ENCODE measurements around the gene CRYZ.

The CRYZ gene

DNA sequence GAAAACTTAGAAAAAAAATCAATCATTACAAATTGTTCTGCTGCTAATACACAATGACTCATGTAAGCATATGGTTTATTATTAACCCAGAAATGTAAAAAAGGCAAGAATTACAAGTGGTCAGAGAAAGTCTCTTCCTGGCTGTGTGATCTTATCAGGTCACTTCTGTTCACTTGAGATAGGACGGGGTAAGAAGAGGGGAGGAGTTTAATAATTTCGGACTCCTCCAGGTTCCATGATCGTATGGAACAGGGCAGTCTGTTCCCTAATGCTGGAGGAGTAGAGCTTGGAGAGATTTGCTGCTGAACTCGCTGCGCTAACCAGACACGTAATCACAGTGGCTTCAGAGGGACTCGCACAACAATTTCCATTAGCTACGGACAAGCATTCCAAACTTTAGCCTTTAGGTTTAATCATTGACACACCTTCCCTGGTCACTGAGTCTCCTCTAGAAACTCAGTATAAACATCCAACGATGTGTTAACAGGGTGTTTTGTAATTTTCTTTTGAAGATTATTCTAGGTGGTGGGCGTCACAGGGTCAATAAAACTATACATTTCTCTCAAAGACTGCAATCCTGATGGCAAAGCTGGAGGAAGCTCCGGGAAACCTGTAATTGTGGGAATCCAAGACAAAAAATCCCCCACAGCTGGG lies 1.3 kb downstream of the CRYZ start:
- no peak for DNase-seq (ENCODE audit: low spot score)
- no peak for FAIRE-seq

- FAIRE-seq (no peak), DNase-seq (ENCODE audit: low spot score) (no peak)
Measured at GRCh38 chr1:74729741-74730478, 2.9 kb downstream of the CRYZ start.

DNA sequence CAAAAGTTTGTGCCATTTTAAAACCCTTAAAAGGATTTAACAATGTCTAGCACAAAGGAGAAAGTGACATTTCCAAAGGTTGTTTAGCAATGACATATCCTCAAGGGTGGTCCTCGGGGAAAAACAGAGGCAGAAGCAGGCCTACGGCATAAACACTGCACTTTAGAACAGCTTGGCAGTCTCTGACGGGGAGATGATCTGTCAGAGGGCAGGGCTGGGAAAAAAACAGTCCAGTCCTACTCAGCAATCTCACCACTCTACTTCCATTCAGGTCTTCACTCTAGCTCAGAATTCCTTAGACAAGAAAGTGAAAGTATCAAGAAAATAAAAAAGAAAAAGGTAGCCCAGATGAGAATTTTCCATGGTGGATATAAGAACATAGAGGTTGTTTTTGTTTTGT lies 4.1 kb downstream of the CRYZ start:
- FAIRE-seq, result no peak
- DNase-seq (ENCODE audit: low spot score), result no peak

GRCh38 chr1:74726063-74726462 lies 6.8 kb downstream of the CRYZ start:
- DNase-seq (ENCODE audit: low spot score) (no peak), FAIRE-seq (no peak)

GRCh38 chr1:74717626-74718025 lies 15.2 kb downstream of the CRYZ start:
- FAIRE-seq (no peak), DNase-seq (ENCODE audit: low spot score) (no peak)

DNA sequence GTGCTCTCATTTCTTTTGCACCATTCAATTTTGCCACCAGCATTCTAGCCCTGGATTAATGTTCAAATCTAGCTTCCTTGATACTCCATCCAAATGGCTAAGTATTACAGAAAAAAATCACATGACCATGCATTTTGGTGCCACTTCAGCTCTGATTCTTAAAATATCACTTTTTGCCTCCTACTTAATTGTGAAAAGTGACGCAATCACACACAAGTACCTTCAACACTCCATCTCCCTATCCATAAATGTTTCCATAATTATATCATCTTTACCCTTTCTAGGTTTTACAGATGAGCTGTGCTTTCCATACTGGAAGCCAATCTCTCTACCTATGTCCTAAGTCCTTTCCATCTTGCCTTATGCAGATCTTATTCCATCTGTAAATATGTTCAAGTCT lies 16.0 kb downstream of the CRYZ start:
- FAIRE-seq, result no peak
- no peak for DNase-seq (ENCODE audit: low spot score)

DNA sequence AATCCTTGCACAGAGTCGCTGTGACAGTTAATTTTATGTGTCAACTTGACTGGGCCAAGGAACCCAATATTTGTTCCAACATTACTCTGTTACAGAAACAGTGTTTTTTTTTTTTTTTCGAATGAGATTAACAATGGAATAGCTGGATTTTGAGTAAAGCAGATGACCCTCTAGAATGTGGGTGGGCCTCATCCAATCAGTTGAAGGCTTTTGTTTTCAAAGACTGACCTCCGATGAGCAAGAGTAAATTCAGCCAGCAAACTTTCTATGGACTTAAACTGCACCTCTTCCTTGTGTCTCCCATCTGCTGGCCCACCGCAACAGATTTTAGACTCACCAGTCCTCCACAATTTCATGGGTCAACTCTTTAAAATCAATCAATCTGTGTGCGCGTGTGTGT lies 17.0 kb downstream of the CRYZ start:
- DNase-seq (ENCODE audit: low spot score) (no peak), FAIRE-seq (no peak)

- FAIRE-seq (no peak), DNase-seq (ENCODE audit: low spot score) (no peak)
Measured at GRCh38 chr1:74715236-74715502, 17.7 kb downstream of the CRYZ start.

GRCh38 chr1:74714429-74715235 lies 18.2 kb downstream of the CRYZ start:
- no peak for FAIRE-seq
- DNase-seq (ENCODE audit: low spot score), result no peak

- DNase-seq (ENCODE audit: low spot score), result no peak
- FAIRE-seq, result no peak
Measured at GRCh38 chr1:74713849-74714248, 19.0 kb downstream of the CRYZ start.

DNA sequence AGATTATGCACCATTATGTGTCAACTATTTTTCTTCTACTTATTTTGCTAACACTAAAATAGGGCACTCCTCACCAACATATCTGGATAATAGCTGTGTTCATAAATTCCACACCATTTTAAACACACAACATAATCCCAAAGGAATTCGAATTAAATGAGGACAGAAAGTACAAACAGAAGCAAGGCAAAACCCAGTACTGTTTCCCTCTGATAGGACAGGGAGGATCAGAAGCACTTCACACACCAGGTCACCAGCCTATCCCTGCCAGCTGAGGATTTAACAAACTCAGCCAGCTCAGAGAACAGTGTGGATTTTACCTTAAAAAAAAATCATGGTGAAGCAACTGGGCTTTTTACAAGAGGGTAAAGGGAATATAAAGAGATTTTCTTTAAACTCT lies 20.0 kb downstream of the CRYZ start:
- FAIRE-seq (no peak), DNase-seq (ENCODE audit: low spot score) (no peak)

DNA sequence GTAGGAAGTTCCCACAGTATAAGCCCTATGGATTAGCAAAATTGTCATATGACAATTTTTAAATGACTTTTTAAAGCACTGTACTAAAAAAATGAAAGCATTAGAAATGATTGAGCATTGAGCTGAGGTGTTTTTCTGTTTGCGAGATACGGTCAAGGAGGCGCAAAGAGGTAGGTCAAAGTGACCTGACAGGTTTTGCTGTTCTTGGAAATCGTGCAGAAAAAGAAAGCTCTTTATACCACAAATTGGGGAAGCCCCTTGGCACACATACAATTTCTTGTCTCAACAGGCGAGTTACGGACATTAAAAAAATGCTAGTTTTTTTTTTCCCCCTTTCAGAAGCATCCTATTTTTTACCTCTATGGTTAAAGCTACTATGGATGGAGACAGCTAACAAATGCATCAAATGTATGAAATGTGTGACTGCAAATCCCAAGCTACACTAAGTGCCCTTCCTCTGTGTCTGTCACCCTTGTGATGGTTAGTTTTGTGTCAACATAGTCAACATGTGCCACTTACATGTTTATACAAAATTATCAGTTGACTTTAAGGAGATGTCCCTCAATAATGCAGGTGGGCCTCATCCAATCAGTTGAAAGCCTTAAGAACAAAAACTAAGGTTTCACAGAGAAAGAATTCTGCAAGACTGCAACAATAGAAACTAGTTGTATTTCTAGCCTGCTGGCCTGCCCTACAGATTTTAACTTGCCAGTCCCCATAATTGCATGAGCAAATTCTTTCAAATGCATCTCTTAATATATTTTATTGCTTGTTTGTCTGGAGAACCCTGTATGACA lies 29.3 kb downstream of the CRYZ start:
- no peak for DNase-seq (ENCODE audit: low spot score)
- FAIRE-seq, result no peak

GRCh38 chr1:74699331-74699730 lies 33.5 kb downstream of the CRYZ start:
- DNase-seq (ENCODE audit: low spot score) (no peak), FAIRE-seq (no peak)

DNA sequence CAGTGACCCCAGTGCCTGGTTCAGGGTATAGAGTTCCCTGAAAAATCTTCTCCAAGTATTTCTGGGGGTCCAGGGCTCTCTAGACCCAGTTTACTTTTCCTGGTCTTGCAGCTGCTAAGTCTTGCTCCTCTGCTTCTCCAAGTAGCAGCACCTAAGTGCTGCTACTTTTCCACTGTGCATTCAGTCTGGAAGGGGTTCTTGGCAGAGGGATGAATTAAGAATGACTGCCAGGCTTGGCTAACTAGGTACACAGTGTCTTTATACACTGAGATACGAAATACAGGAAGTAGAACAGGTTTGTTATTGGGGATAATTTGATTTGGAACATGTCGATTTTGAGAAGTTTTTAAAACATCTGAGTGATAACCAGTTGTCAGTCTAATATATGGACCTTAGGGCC lies 35.0 kb downstream of the CRYZ start:
- FAIRE-seq (no peak), DNase-seq (ENCODE audit: low spot score) (no peak)

- FAIRE-seq, result no peak
- peak; percentile 12 for DNase-seq (ENCODE audit: low spot score)
Measured at GRCh38 chr1:74693473-74693872, 39.4 kb downstream of the CRYZ start.

DNA sequence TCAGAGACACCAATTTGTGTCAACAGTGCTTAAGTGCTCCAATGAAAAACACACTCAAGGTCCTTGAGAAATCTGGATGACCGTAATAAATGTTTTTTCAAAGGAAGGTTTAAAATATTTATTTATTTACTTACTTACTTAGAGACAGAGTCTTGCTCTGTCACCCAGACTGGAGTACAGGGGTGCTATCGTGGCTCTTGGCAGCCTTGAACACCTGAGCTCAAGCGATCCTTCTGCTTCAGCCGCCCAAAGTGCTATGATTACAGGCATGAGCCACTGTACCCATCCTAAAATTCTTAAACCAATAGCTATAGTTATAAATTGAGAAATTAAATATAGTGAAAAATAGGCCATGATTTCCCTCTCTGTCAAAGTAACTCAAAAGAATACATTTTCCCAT lies 41.9 kb downstream of the CRYZ start:
- no peak for FAIRE-seq
- no peak for DNase-seq (ENCODE audit: low spot score)

DNA sequence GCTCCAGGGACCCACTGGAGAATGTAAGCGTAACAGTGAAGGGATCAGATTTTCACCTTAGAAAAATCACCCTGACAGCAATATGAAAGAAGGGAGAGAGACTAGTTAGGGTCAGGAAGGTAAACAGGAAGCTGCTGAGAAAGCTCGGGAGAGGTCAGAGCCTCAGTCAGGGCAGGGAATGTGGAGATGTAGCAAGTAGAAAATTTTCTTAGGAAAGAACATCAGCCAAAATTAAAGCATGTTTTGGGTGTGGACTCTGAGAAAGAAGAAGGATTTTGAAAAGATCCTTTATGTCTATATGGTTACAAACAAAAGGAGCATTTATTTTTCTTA lies 42.5 kb downstream of the CRYZ start:
- no peak for DNase-seq (ENCODE audit: low spot score)
- no peak for FAIRE-seq

GRCh38 chr1:74689621-74690363 lies 43.1 kb downstream of the CRYZ start:
- DNase-seq (ENCODE audit: low spot score), result peak; percentile 23
- FAIRE-seq, result no peak

- no peak for DNase-seq (ENCODE audit: low spot score)
- FAIRE-seq, result no peak
Measured at GRCh38 chr1:74686928-74687327, 45.9 kb downstream of the CRYZ start.

- no peak for DNase-seq (ENCODE audit: low spot score)
- FAIRE-seq, result no peak
Measured at GRCh38 chr1:74684301-74684700, 48.5 kb downstream of the CRYZ start.

DNA sequence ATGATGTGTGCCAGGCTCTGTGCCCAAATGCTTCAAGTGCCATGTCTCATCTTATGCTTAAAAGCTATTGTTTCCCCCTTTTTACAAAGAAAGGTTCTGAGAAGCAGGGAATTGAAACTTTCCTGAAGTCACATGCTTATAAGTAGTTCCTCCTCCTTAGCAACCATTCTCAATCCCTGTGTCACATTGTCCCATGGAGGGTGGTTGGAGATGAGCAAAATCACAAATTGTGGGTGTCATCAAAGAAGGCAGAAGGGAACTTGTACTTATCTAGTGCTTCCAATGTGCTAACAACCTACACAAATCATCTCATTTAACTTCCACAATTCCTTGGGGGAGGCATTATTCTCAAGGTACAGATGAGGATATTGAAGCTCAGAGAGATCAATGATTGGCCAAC lies 49.2 kb downstream of the CRYZ start:
- FAIRE-seq, result no peak
- DNase-seq (ENCODE audit: low spot score), result no peak

Data from urothelium cell line (cell line).